GM12864 (cell line): ENCODE measurements around the gene C12orf43.
"Not testable (repeated sequence)": the region's sequence is repeated elsewhere in the genome, so short reads cannot be mapped to it uniquely, and the experiment has no call there.

Source experiments
- DNase-seq: peaks from one replicate; pipeline ENCODE4 v3.0.0-alpha.2; 2011; ENCODE audit warnings: low read depth
- H3K4me3 ChIP-seq: 2 replicates; pipeline ENCODE4 v1.5.1; 2011; ENCODE audit warnings: mild to moderate bottlenecking, low read depth, low read length, control low read depth
- CTCF ChIP-seq: IDR thresholded peaks from 2 replicates; pipeline ENCODE4 v1.5.1; 2011; ENCODE audit warnings: low read depth, mild to moderate bottlenecking, moderate library complexity, low read length, control low read depth, inconsistent platforms; ENCODE audit errors: missing control alignments

The C12orf43 gene, protein sequence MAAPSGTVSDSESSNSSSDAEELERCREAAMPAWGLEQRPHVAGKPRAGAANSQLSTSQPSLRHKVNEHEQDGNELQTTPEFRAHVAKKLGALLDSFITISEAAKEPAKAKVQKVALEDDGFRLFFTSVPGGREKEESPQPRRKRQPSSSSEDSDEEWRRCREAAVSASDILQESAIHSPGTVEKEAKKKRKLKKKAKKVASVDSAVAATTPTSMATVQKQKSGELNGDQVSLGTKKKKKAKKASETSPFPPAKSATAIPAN

DNA sequence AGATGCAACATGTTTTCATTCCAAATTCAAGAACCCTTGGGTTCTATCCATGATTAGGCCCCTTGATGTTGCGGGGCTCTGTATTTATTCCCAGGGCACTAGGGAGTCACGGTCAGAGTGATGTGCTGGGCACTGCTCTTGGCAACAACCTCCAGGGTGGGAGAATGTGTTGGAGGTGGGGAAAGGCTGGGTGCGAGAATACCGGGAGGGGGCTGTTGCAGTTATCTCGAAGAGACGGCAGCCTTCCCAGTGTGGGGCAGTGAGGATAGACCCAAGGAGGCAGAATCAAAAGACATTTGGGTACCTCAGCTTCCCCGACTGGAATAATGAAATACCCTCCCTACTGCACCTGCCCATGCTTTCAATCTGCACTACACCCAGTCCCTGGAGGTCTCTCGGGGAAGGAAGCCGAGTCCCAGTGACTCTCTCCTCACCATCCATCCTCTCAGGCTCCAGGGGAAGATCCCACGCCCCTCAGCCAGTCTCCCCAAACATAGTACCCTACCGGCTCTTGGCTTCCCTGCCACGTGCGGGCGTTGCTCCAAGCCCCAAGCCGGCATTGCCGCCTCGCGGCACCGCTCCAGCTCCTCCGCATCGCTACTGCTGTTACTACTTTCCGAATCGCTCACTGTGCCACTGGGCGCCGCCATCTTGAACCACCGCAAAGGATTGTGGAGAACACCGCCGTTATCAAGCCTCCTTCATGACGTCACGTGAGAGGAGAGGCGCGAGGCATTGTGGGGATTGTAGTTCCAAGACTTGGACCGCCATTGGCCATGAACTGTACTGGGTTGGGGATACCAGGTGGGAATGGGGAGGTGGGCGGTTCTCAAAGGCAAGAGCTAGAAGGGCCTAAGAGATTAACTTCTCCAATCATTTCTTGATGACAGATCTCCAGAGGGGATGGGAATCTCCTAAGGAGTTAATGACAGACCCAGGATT, at the start of gene C12orf43:
Gene C12orf43 (minus strand): TSS at position 663 of the 942 bp plus-strand sequence. CDS start 13 bp downstream, at position 650.
- peak within 1 kb of the TSS; percentile 98 for H3K4me3 ChIP-seq
- DNase-seq, result peak; percentile 76
- no peak for TF ChIP-seq CTCF

DNA sequence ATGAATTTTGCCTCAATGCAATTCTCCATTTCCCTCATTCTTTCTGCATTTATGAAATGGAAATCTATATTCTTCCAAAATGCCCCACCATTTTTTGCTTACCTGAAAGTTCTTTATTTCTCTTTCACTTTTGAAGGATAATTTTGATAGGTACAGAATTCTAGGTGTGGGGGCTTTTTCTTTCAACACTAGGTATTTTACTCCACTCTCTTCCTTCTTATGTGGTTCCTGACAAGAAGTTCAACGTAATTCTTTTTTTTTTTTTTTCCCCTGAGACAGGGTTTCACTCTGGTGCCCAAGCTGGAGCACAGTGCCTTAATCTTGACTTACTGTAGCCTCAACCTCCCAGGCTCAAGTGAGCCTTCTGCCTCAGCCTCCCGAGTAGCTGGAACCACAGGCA, 49.1 kb upstream of the C12orf43 start:
- TF ChIP-seq CTCF, result no peak
- DNase-seq, result no peak

GRCh38 chr12:121064586-121064985, 48.3 kb upstream of the C12orf43 start:
- not testable (repeated sequence) for H3K4me3 ChIP-seq, DNase-seq

More for the DNA sequence above, 49.1 kb upstream of the C12orf43 start:
- no peak overlapping the region for H3K4me3 ChIP-seq

DNA sequence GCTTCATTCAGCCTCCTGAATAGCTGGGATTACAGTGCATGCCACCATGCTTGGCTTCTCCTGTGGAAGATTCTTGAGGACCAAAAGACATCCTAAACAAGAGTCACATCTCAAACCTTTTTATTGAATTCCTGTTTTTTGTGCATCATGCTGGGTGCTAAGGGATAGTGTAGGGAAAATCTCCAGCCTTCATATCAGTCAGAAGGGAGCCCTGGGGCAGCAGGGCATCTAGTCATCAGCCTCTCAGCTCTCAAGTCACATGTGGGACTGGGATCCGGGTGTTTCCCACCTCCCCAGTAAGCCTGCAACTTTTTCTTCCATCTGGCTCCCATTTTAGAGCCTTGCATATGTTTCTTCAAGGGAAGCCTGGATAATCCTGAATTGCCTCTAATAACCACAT, 47.8 kb upstream of the C12orf43 start:
- H3K4me3 ChIP-seq, result no peak overlapping the region
- TF ChIP-seq CTCF, result no peak
- no peak for DNase-seq

DNA sequence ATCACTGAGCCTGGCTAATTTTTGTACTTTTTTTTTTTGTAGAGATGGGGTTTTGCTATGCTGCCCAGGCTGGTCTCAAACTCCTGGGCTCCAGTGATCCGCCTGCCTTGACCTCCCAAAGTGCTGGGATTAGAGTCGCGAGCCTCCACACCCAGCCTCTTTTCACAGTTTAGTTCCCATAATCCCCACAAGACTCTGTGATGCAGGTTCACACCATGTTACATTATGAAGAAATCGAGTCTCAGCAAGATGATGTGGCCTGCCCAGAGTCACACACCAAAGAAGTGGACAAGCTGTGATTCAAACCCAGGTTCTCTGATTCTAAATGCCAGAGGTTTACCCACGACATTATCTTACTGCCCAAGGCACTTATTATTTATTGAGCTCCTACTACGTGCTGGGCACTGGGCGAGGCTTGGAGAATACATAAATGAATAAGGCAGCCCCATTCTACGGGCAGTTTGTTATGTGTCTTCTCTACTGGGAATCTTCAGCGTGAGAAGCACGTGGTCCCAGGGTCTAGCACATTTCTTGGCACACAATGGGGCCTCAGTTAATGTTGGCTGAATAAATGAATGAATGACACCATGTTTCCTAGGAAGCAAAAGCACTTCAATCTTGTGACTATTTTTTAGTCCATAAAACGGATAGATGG, 46.2 kb upstream of the C12orf43 start:
- no peak for TF ChIP-seq CTCF
- DNase-seq, result no peak
- H3K4me3 ChIP-seq, result no peak overlapping the region

GRCh38 chr12:121061831-121062230, 45.5 kb upstream of the C12orf43 start:
- no peak overlapping the region for H3K4me3 ChIP-seq
- no peak for DNase-seq
- TF ChIP-seq CTCF, result peak; percentile 12

DNA sequence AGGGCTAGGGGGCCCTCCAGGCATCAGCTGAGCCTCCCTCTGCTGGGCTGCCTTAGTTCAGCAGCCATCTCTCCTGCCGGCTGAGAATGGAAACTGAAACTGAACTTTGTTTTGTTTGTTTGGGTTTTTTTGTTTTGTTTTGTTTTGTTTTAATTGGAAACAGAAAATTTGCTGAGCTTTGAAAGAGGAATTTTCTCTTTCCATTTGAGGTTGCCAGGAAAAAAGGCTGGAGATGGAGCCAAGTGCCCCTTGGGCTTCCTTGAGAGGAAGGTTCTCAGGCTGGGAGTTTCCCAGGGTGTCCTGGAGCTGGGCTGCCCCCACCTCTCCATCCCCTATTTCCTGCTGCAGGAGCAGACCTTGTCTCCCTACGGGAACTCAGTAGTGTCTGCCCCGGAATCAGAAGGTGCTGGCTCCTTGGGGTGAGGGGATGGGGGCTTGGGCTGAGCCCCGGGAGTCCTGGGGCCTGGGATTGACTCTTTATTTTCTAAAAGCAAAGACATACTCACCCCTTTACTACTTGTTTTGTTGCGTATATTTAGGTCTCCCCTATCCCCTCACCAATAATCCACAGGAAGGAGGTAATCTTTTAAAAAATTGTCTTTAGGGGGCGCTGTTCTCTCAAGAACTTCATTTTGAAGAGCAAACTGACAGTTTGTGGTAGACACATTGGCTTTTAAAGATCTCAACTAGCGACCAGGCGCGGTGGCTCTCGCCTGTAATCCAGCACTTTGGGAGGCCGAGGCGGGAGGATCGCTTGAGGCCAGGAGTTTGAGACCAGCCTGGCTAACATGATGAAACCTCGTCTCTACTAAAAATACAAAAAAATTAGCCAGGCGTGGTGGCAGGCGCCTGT, 44.1 kb upstream of the C12orf43 start:
- peak overlapping the region; percentile 42 for H3K4me3 ChIP-seq

More for the DNA sequence above, 44.1 kb upstream of the C12orf43 start:
- peak; percentile 56 for DNase-seq
- peak; percentile 59 for TF ChIP-seq CTCF
